Endodermal cell (in vitro differentiated cells): ENCODE measurements around the gene GALK1. TPM values are rescaled to one million over a fixed set of nuclear protein-coding genes. Genes with fewer than 3 reads are reported as not detected.

ENCODE experiments used
- DNase-seq: peaks from one replicate; pipeline ENCODE4 v3.0.0-alpha.2; 2017
- H3K27ac ChIP-seq: 2 replicates; pipeline ENCODE4 v1.5.1; 2013; ENCODE audit warnings: mild to moderate bottlenecking, low read depth, low read length, moderate library complexity
- H3K27me3 ChIP-seq: 2 replicates; pipeline ENCODE4 v1.6.1; 2013; ENCODE audit warnings: mild to moderate bottlenecking, low read length, moderate library complexity; ENCODE audit not compliant: insufficient read depth, control insufficient read depth, poor library complexity, severe bottlenecking
- H3K36me3 ChIP-seq: 2 replicates; pipeline ENCODE4 v1.7.0; 2013; ENCODE audit warnings: mild to moderate bottlenecking, low read length, moderate library complexity; ENCODE audit not compliant: control insufficient read depth, insufficient read depth
- H3K4me1 ChIP-seq: one replicate; pipeline ENCODE4 v1.7.0; 2013; ENCODE audit warnings: low read length; ENCODE audit not compliant: control insufficient read depth, insufficient read depth
- H3K4me3 ChIP-seq: 2 replicates; pipeline ENCODE4 v1.5.1; 2013; ENCODE audit warnings: mild to moderate bottlenecking, low read length, moderate library complexity
- H3K9ac ChIP-seq: 2 replicates; pipeline ENCODE4 v1.6.1; 2013; ENCODE audit warnings: mild to moderate bottlenecking, low read length, moderate library complexity; ENCODE audit not compliant: poor library complexity, severe bottlenecking; ENCODE audit errors: extremely low read depth
- H3K9me3 ChIP-seq: 2 replicates; pipeline ENCODE4 v1.6.1; 2013; ENCODE audit warnings: mild to moderate bottlenecking, low read length, moderate library complexity; ENCODE audit not compliant: control insufficient read depth
- H3K27ac Mint-ChIP-seq: 2 replicates; pipeline ENCODE4 v1.8.0; 2020; ENCODE audit warnings: mixed read lengths
- H3K27me3 Mint-ChIP-seq: 2 replicates; pipeline ENCODE4 v1.8.0; 2021; ENCODE audit warnings: mild to moderate bottlenecking, mixed read lengths; ENCODE audit not compliant: insufficient read depth
- H3K36me3 Mint-ChIP-seq: 2 replicates; pipeline ENCODE4 v1.8.0; 2020; ENCODE audit warnings: low read depth, mixed read lengths
- H3K4me1 Mint-ChIP-seq: 2 replicates; pipeline ENCODE4 v1.8.0; 2020; ENCODE audit warnings: mixed read lengths
- H3K4me3 Mint-ChIP-seq: 2 replicates; pipeline ENCODE4 v1.8.0; 2020; ENCODE audit warnings: mild to moderate bottlenecking, moderate library complexity, mixed read lengths
- H3K9me3 Mint-ChIP-seq: 2 replicates; pipeline ENCODE4 v1.8.0; 2020; ENCODE audit warnings: mild to moderate bottlenecking, mixed read lengths
- CTCF ChIP-seq: fragments of 200-600 bp; sonication (generic); conservative IDR thresholded peaks from 2 replicates; pipeline ENCODE4 v1.5.0; 2021; ENCODE audit warnings: antibody characterized with exemption, mild to moderate bottlenecking
- WGBS, 2 experiments: methylation state at CpG; one replicate each; pipeline versions ENCODE4 v1.1.5 to v1.1.7; 2013; ENCODE audit warnings: missing lambda C conversion rate in 2 of 2, mixed read lengths in 1 of 2; ENCODE audit not compliant: insufficient coverage in 1 of 2, insufficient read length in 1 of 2; 5-methylcytosine and 5-hydroxymethylcytosine counted together
- total RNA-seq, 2 donors: library from RNA; stranded (reverse); fragmentation: NEBNext Ultra II Directional in 1 of 2; extraction: Animal tissue kit (Norgen Biotek cat#: 25700) in 1 of 2; gene quantifications; 2 replicates in 1 of 2; 3 replicates in 1 of 2; pipeline ENCODE4 v1.2.1, GENCODE V29; 2021

The GALK1 gene
- total RNA-seq, 2 donors from 2014 or later: 26.7 to 33.2 TPM

- DNase-seq: no peak
- 95 to 100% methylated on average over 1 to 4 of the region's 4 CpGs for WGBS, 2 experiments
- peaks cover 23% of the 10 kb centered on the region for H3K36me3 Mint-ChIP-seq
- Histone ChIP-seq H3K4me1 (no peaks in the 10 kb centered on the region), H3K27ac (no peak overlapping the region), H3K4me3 (no peak overlapping the region), H3K27me3 (no peaks in the 10 kb centered on the region), H3K9me3 (no peaks in the 10 kb centered on the region), H3K9ac (no peak overlapping the region), H3K36me3 (peaks cover 29% of the 10 kb centered on the region)
- H3K27ac Mint-ChIP-seq: no peak overlapping the region
- H3K4me1 Mint-ChIP-seq: peaks cover 23% of the 10 kb centered on the region
- no peak for TF ChIP-seq CTCF
- H3K9me3 Mint-ChIP-seq: peaks cover under 1% of the 10 kb centered on the region
- no peak overlapping the region for H3K4me3 Mint-ChIP-seq
- H3K27me3 Mint-ChIP-seq: no peaks in the 10 kb centered on the region
Measured at GRCh38 chr17:75774471-75774990, 9.5 kb upstream of the GALK1 start.

GRCh38 chr17:75773808-75774470 lies 8.9 kb upstream of the GALK1 start:
- no peaks in the 10 kb centered on the region for H3K27me3 Mint-ChIP-seq
- Histone ChIP-seq H3K27me3 (no peaks in the 10 kb centered on the region), H3K27ac (no peak overlapping the region), H3K9me3 (no peaks in the 10 kb centered on the region), H3K9ac (no peak overlapping the region), H3K36me3 (peaks cover 29% of the 10 kb centered on the region), H3K4me3 (no peak overlapping the region), H3K4me1 (no peaks in the 10 kb centered on the region)
- peak; percentile 92 for DNase-seq
- peaks cover 23% of the 10 kb centered on the region for H3K4me1 Mint-ChIP-seq
- no peak overlapping the region for H3K27ac Mint-ChIP-seq
- peak; percentile 68 for TF ChIP-seq CTCF
- H3K9me3 Mint-ChIP-seq: no peaks in the 10 kb centered on the region
- peaks cover 22% of the 10 kb centered on the region for H3K36me3 Mint-ChIP-seq
- 86 to 93% methylated on average over 7 to 15 of the region's 15 CpGs for WGBS, 2 experiments
- no peak overlapping the region for H3K4me3 Mint-ChIP-seq

- WGBS, 2 experiments: 84 to 94% methylated on average over 6 to 11 of the region's 12 CpGs
- no peak for TF ChIP-seq CTCF
- no peak overlapping the region for H3K27ac Mint-ChIP-seq
- DNase-seq: no peak
- no peaks in the 10 kb centered on the region for H3K27me3 ChIP-seq
- H3K27me3 Mint-ChIP-seq: no peaks in the 10 kb centered on the region
- H3K4me3 ChIP-seq: no peak overlapping the region
- H3K4me1 ChIP-seq: no peaks in the 10 kb centered on the region
- peaks cover 22% of the 10 kb centered on the region for H3K36me3 ChIP-seq
- no peak overlapping the region for H3K4me3 Mint-ChIP-seq
- H3K9me3 ChIP-seq: no peaks in the 10 kb centered on the region
- peaks cover 21% of the 10 kb centered on the region for H3K4me1 Mint-ChIP-seq
- H3K9me3 Mint-ChIP-seq: no peaks in the 10 kb centered on the region
- no peak overlapping the region for H3K9ac ChIP-seq
- H3K36me3 Mint-ChIP-seq: peaks cover 16% of the 10 kb centered on the region
- H3K27ac ChIP-seq: no peak overlapping the region
Measured at GRCh38 chr17:75773121-75773807, 8.3 kb upstream of the GALK1 start.
